ENCODE data around the gene CFAP58. TPM values are rescaled to one million over a fixed set of nuclear protein-coding genes. Genes with fewer than 3 reads are reported as not detected.
A peak's percentile ranks its signal among the peaks of the same experiment; 100 is the strongest.

CFAP58 gene
- total RNA-seq, 1 experiment from 2014 or later: 0.21 TPM

GRCh38 chr10:104331208-104331838, 22.3 kb upstream of the CFAP58 start:
- peak; percentile 52 for DNase-seq (ENCODE audit: low read depth, low spot score)
- in situ Hi-C loops (cut with HindIII; ENCODE audit: low pct_unique_long_range_greater_than_20kb, low sequenced_read_pairs): no loop called here

GRCh38 chr10:104332243-104333031, 21.2 kb upstream of the CFAP58 start:
- in situ Hi-C loops (cut with HindIII; ENCODE audit: low pct_unique_long_range_greater_than_20kb, low sequenced_read_pairs): no loop called here
- no peak for DNase-seq (ENCODE audit: low read depth, low spot score)

- DNase-seq (ENCODE audit: low read depth, low spot score): no peak
- in situ Hi-C loops (cut with HindIII; ENCODE audit: low pct_unique_long_range_greater_than_20kb, low sequenced_read_pairs): no loop called here
Observed at GRCh38 chr10:104333032-104333727, 20.5 kb upstream of the CFAP58 start.

GRCh38 chr10:104333728-104334373, 19.8 kb upstream of the CFAP58 start:
- no peak for DNase-seq (ENCODE audit: low read depth, low spot score)
- in situ Hi-C loops (cut with HindIII; ENCODE audit: low pct_unique_long_range_greater_than_20kb, low sequenced_read_pairs): no loop called here

GRCh38 chr10:104334561-104334960, 19.1 kb upstream of the CFAP58 start:
- no peak for DNase-seq (ENCODE audit: low read depth, low spot score)
- in situ Hi-C loops (cut with HindIII; ENCODE audit: low pct_unique_long_range_greater_than_20kb, low sequenced_read_pairs): no loop called here

- no peak for DNase-seq (ENCODE audit: low read depth, low spot score)
- in situ Hi-C loops (cut with HindIII; ENCODE audit: low pct_unique_long_range_greater_than_20kb, low sequenced_read_pairs): no loop called here
Observed at GRCh38 chr10:104334965-104335650, 18.5 kb upstream of the CFAP58 start.

GRCh38 chr10:104336821-104337467, 16.7 kb upstream of the CFAP58 start:
- in situ Hi-C loops (cut with HindIII; ENCODE audit: low pct_unique_long_range_greater_than_20kb, low sequenced_read_pairs): no loop called here
- DNase-seq (ENCODE audit: low read depth, low spot score): no peak

- in situ Hi-C loops (cut with HindIII; ENCODE audit: low pct_unique_long_range_greater_than_20kb, low sequenced_read_pairs): no loop called here
- no peak for DNase-seq (ENCODE audit: low read depth, low spot score)
Observed at GRCh38 chr10:104337521-104337984, 16.1 kb upstream of the CFAP58 start.

- in situ Hi-C loops (cut with HindIII; ENCODE audit: low pct_unique_long_range_greater_than_20kb, low sequenced_read_pairs): no loop called here
- peak; percentile 72 for DNase-seq (ENCODE audit: low read depth, low spot score)
Observed at GRCh38 chr10:104337985-104338735, 15.5 kb upstream of the CFAP58 start, which contains the start of gene ITPRIP. Gene ITPRIP, minus strand, starts transcription at chr10:104338465. Its CDS starts 22,414 bp downstream, at chr10:104316051.

- DNase-seq (ENCODE audit: low read depth, low spot score): no peak
- in situ Hi-C loops (cut with HindIII; ENCODE audit: low pct_unique_long_range_greater_than_20kb, low sequenced_read_pairs): no loop called here
Observed at GRCh38 chr10:104339469-104340110, 14.0 kb upstream of the CFAP58 start.

- DNase-seq (ENCODE audit: low read depth, low spot score): no peak
- in situ Hi-C loops (cut with HindIII; ENCODE audit: low pct_unique_long_range_greater_than_20kb, low sequenced_read_pairs): no loop called here
Observed at GRCh38 chr10:104340111-104340526, 13.5 kb upstream of the CFAP58 start.

- in situ Hi-C loops (cut with HindIII; ENCODE audit: low pct_unique_long_range_greater_than_20kb, low sequenced_read_pairs): no loop called here
Observed at GRCh38 chr10:104340641-104341040, 13.0 kb upstream of the CFAP58 start.

GRCh38 chr10:104342941-104343411, 10.7 kb upstream of the CFAP58 start:
- DNase-seq (ENCODE audit: low read depth, low spot score): no peak
- in situ Hi-C loops (cut with HindIII; ENCODE audit: low pct_unique_long_range_greater_than_20kb, low sequenced_read_pairs): no loop called here

More at GRCh38 chr10:104340641-104341040, 13.0 kb upstream of the CFAP58 start:
- no peak for DNase-seq (ENCODE audit: low read depth, low spot score)

- DNase-seq (ENCODE audit: low read depth, low spot score): no peak
- in situ Hi-C loops (cut with HindIII; ENCODE audit: low pct_unique_long_range_greater_than_20kb, low sequenced_read_pairs): no loop called here
Observed at GRCh38 chr10:104344219-104344618, 9.4 kb upstream of the CFAP58 start.

GRCh38 chr10:104345515-104345914, 8.1 kb upstream of the CFAP58 start:
- in situ Hi-C loops (cut with HindIII; ENCODE audit: low pct_unique_long_range_greater_than_20kb, low sequenced_read_pairs): no loop called here
- DNase-seq (ENCODE audit: low read depth, low spot score): no peak

- no peak for DNase-seq (ENCODE audit: low read depth, low spot score)
- in situ Hi-C loops (cut with HindIII; ENCODE audit: low pct_unique_long_range_greater_than_20kb, low sequenced_read_pairs): no loop called here
Observed at GRCh38 chr10:104345941-104346340, 7.7 kb upstream of the CFAP58 start.
